ENCODE results near the gene RSPH1.

RSPH1 gene

GRCh38 chr21:42423685-42424084, 72.3 kb downstream of the RSPH1 start:
- DNase-seq: no peak

- DNase-seq: no peak
These were observed 72.8 kb downstream of the RSPH1 start for GRCh38 chr21:42423197-42423675.
